ENCODE results near the gene NETO1.

DNA sequence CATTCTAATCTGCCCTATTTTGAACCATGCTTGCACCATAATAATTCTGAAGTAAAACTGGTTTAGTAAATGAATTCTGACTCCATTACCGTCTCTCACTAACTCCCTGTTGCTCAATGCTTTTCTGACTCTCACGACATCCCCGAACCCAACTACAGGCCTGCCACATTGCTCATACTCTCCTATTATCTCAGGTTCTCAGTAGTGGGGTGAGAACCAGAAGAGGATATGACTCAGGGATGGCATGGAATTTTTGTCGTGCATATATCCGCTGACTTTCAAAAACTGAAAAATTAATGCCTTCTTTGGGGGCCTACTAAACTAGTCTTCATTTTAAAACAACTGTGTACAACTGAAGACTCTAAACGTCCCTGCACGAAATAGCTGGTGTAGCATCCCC, 34.3 kb downstream of the NETO1 start:
- no peak for TF ChIP-seq TAF1 (conservative IDR thresholded peaks at IDR 0.05)
- no peak for TF ChIP-seq RXRA (IDR thresholded peaks at IDR 0.05)
- no peak for TF ChIP-seq SP1 (IDR thresholded peaks at IDR 0.05)
- TF ChIP-seq, protein P1, sequence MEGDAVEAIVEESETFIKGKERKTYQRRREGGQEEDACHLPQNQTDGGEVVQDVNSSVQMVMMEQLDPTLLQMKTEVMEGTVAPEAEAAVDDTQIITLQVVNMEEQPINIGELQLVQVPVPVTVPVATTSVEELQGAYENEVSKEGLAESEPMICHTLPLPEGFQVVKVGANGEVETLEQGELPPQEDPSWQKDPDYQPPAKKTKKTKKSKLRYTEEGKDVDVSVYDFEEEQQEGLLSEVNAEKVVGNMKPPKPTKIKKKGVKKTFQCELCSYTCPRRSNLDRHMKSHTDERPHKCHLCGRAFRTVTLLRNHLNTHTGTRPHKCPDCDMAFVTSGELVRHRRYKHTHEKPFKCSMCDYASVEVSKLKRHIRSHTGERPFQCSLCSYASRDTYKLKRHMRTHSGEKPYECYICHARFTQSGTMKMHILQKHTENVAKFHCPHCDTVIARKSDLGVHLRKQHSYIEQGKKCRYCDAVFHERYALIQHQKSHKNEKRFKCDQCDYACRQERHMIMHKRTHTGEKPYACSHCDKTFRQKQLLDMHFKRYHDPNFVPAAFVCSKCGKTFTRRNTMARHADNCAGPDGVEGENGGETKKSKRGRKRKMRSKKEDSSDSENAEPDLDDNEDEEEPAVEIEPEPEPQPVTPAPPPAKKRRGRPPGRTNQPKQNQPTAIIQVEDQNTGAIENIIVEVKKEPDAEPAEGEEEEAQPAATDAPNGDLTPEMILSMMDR (IDR thresholded peaks at IDR 0.05; ENCODE audit: low read depth, low read length, missing input control) = no peak
- TF ChIP-seq YY1 (IDR thresholded peaks at IDR 0.05) = no peak
- TF ChIP-seq JUND (IDR thresholded peaks at IDR 0.05) = no peak
